HG02763 (cell line): ENCODE measurements around the gene R3HDM4.
A peak's percentile ranks its signal among the peaks of the same experiment; 100 is the strongest.

Experiments used
- ATAC-seq: cut with Tn5 transposase; IDR thresholded peaks from one replicate; pipeline ENCODE4 v1.9.1; 2021; ENCODE audit warnings: mild to moderate bottlenecking, moderate library complexity; ENCODE audit not compliant: unreplicated experiment

Gene R3HDM4

GRCh38 chr19:932648-933552 is 19.9 kb upstream of the R3HDM4 start:
- ATAC-seq = no peak

GRCh38 chr19:931860-932647 is 19.0 kb upstream of the R3HDM4 start:
- ATAC-seq = no peak

- ATAC-seq = no peak
Observed at GRCh38 chr19:929891-930258, 16.9 kb upstream of the R3HDM4 start.

GRCh38 chr19:929203-929890 is 16.3 kb upstream of the R3HDM4 start:
- ATAC-seq = no peak

- ATAC-seq = no peak
Observed at GRCh38 chr19:928471-929202, 15.6 kb upstream of the R3HDM4 start.

- no peak for ATAC-seq
Observed at GRCh38 chr19:927780-928401, 14.9 kb upstream of the R3HDM4 start.

- ATAC-seq = no peak
Observed at GRCh38 chr19:927351-927779, 14.3 kb upstream of the R3HDM4 start.

- ATAC-seq = no peak
Observed at GRCh38 chr19:926589-927350, 13.8 kb upstream of the R3HDM4 start.

- ATAC-seq = no peak
Observed at GRCh38 chr19:926323-926588, 13.2 kb upstream of the R3HDM4 start.

GRCh38 chr19:925526-926322 is 12.7 kb upstream of the R3HDM4 start, which contains the start of gene ARID3A:
TSS of gene ARID3A (plus strand) at chr19:926035. CDS start at chr19:929529, 3,494 bp downstream.
- peak; percentile 62 for ATAC-seq

- ATAC-seq = no peak
Observed at GRCh38 chr19:925087-925525, 12.1 kb upstream of the R3HDM4 start.

- no peak for ATAC-seq
Observed at GRCh38 chr19:924553-925086, 11.6 kb upstream of the R3HDM4 start.

GRCh38 chr19:920051-920864 is 7.2 kb upstream of the R3HDM4 start:
- ATAC-seq = no peak

GRCh38 chr19:919199-920050 is 6.4 kb upstream of the R3HDM4 start:
- ATAC-seq = no peak

- no peak for ATAC-seq
Observed at GRCh38 chr19:918481-919198, 5.6 kb upstream of the R3HDM4 start.

GRCh38 chr19:918152-918437 is 5.1 kb upstream of the R3HDM4 start:
- no peak for ATAC-seq
